SK-N-SH (cell line): Measurements from ENCODE around the gene CCR5AS.
"Not testable (repeated sequence)": the region's sequence is repeated elsewhere in the genome, so short reads cannot be mapped to it uniquely, and the experiment has no call there.

Experiments used
- CTCF ChIA-PET: fragments of 300-600, 350-600 bp; formaldehyde crosslinking; extraction: SDS; loops from one replicate; lab custom pipeline; 2021; lab: Yijun Ruan, JAX
- POLR2A ChIA-PET: fragments of 350-600 bp; sonication (Branson Sonifier 250); formaldehyde crosslinking; extraction: SDS; loops from one replicate; lab custom pipeline; 2020; ENCODE audit warnings: antibody characterized with exemption, inconsistent platforms; lab: Yijun Ruan, JAX
- DNase-seq: peaks from one replicate; pipeline ENCODE4 v3.0.0; 2012
- H2AFZ ChIP-seq: fragments of 200-600 bp; sonication (generic); 2 replicates; pipeline ENCODE4 v1.8.1; 2016; ENCODE audit warnings: antibody characterized with exemption, mild to moderate bottlenecking, low read depth
- H3F3A ChIP-seq: fragments of 200-600 bp; sonication (generic); replicated peaks from 2 replicates; pipeline ENCODE3; 2016; ENCODE audit warnings: antibody characterized with exemption, mild to moderate bottlenecking; ENCODE audit not compliant: insufficient read depth
- H3K27ac ChIP-seq, 2 experiments: fragments of 200-500 bp in 1 of 2; fragments of 200-600 bp in 1 of 2; sonication (Bioruptor generic) in 1 of 2; sonication (generic), shearing (Covaris generic) in 1 of 2; 2 replicates each; pipeline versions ENCODE4 v1.5.1 to v1.6.1; 2014 to 2016; ENCODE audit warnings: low read depth in 2 of 2, inconsistent platforms in 1 of 2, low read length in 1 of 2, mild to moderate bottlenecking in 1 of 2, mixed read lengths in 1 of 2
- H3K27me3 ChIP-seq: fragments of 200-600 bp; sonication (generic), shearing (Covaris generic); 2 replicates; pipeline ENCODE4 v1.6.1; 2016; ENCODE audit warnings: mixed run types; ENCODE audit not compliant: insufficient read depth
- H3K36me3 ChIP-seq, 2 experiments: fragments of 200-500 bp in 1 of 2; fragments of 200-600 bp in 1 of 2; sonication (Bioruptor generic) in 1 of 2; sonication (generic) in 1 of 2; replicated peaks in 1 of 2; 2 replicates each; pipeline versions ENCODE3 to v1.5.1; 2014 to 2016; ENCODE audit warnings: low read length in 1 of 2, mild to moderate bottlenecking in 1 of 2; ENCODE audit not compliant: insufficient read depth in 2 of 2, control insufficient read depth in 1 of 2
- H3K4me1 ChIP-seq, 2 experiments: fragments of 200-500 bp in 1 of 2; fragments of 200-600 bp in 1 of 2; sonication (Bioruptor generic) in 1 of 2; sonication (generic), shearing (Covaris generic) in 1 of 2; 2 replicates each; pipeline versions ENCODE4 v1.5.1 to v1.6.1; 2014 to 2016; ENCODE audit warnings: low read depth in 1 of 2, low read length in 1 of 2, mixed run types in 1 of 2; ENCODE audit not compliant: insufficient read depth in 2 of 2, control insufficient read depth in 1 of 2
- H3K4me2 ChIP-seq: fragments of 200-600 bp; sonication (generic), shearing (Covaris generic); 2 replicates; pipeline ENCODE4 v1.6.1; 2017; ENCODE audit warnings: mixed run types
- H3K4me3 ChIP-seq, 2 experiments: fragments of 200-500 bp in 1 of 2; fragments of 200-600 bp in 1 of 2; sonication (Bioruptor generic) in 1 of 2; sonication (generic), shearing (Covaris generic) in 1 of 2; 2 replicates each; pipeline versions ENCODE4 v1.5.1 to v1.8.1; 2014 to 2016; ENCODE audit warnings: low read depth in 2 of 2, inconsistent platforms in 1 of 2, low read length in 1 of 2, mild to moderate bottlenecking in 1 of 2, mixed read lengths in 1 of 2, moderate library complexity in 1 of 2
- H3K79me2 ChIP-seq: fragments of 200-600 bp; sonication (generic); 2 replicates; pipeline ENCODE4 v1.8.1; 2017; ENCODE audit warnings: mild to moderate bottlenecking; ENCODE audit not compliant: insufficient read depth
- H3K9ac ChIP-seq: fragments of 200-600 bp; sonication (generic); 2 replicates; pipeline ENCODE4 v1.6.1; 2017; ENCODE audit warnings: mixed run types
- H3K9me2 ChIP-seq: fragments of 200-600 bp; sonication (generic); 2 replicates; pipeline ENCODE4 v1.6.1; 2017; ENCODE audit warnings: mixed run types
- H3K9me3 ChIP-seq: fragments of 200-600 bp; sonication (generic); 2 replicates; pipeline ENCODE4 v1.6.1; 2017; ENCODE audit warnings: mixed run types, mild to moderate bottlenecking, moderate library complexity
- H4K20me1 ChIP-seq: fragments of 200-600 bp; sonication (generic); 2 replicates; pipeline ENCODE4 v1.6.1; 2017; ENCODE audit warnings: mild to moderate bottlenecking, mixed run types; ENCODE audit not compliant: insufficient read depth
- ELF1 ChIP-seq: IDR thresholded peaks from 2 replicates; pipeline ENCODE4 v1.4.0; 2012
- EP300 ChIP-seq, 2 experiments: IDR thresholded peaks; 2 replicates each; pipeline versions ENCODE4 v1.4.0 to v1.6.1; 2012; ENCODE audit warnings: borderline replicate concordance in 1 of 2, low read depth in 1 of 2, low read length in 1 of 2
- EZH2phosphoT487 ChIP-seq: fragments of 200-600 bp; sonication (generic); IDR thresholded peaks from 2 replicates; pipeline ENCODE4 v1.6.1; 2017; ENCODE audit warnings: low read depth, mixed run types, mild to moderate bottlenecking, antibody characterized with exemption, moderate library complexity, borderline replicate concordance
- FOSL2 ChIP-seq: IDR thresholded peaks from 2 replicates; pipeline ENCODE4 v1.4.0; 2012; ENCODE audit warnings: low read depth, mild to moderate bottlenecking, moderate library complexity, borderline replicate concordance
- FOXM1 ChIP-seq: IDR thresholded peaks from 2 replicates; pipeline ENCODE4 v1.4.0; 2012; ENCODE audit warnings: low read depth, mild to moderate bottlenecking
- MEF2A ChIP-seq: IDR thresholded peaks from 2 replicates; pipeline ENCODE4 v1.4.0; 2012; ENCODE audit warnings: low read depth, borderline replicate concordance
- NRF1 ChIP-seq: IDR thresholded peaks from 2 replicates; pipeline ENCODE4 v1.6.1; 2012; ENCODE audit warnings: low read depth, mild to moderate bottlenecking, low read length
- POLR2AphosphoS5 ChIP-seq: IDR thresholded peaks from 2 replicates; pipeline ENCODE4 v1.6.1; 2012; ENCODE audit warnings: low read depth, low read length
- USF1 ChIP-seq: IDR thresholded peaks from 2 replicates; pipeline ENCODE4 v1.4.0; 2012; ENCODE audit warnings: low read depth, borderline replicate concordance
- USF2 ChIP-seq: fragments of 150-350 bp; IDR thresholded peaks from 2 replicates; pipeline ENCODE4 v1.6.1; 2017; ENCODE audit warnings: antibody characterized with exemption, low read length, low read depth, borderline replicate concordance
- YY1 ChIP-seq: IDR thresholded peaks from 2 replicates; pipeline ENCODE4 v1.4.0; 2012; ENCODE audit warnings: low read depth, mild to moderate bottlenecking
- WGBS: methylation state at CpG from one replicate; pipeline ENCODE4 v1.1.6; 2017; ENCODE audit warnings: low lambda C conversion rate; 5-methylcytosine and 5-hydroxymethylcytosine counted together
- TF ChIP-seq, protein P1 (sequence below): IDR thresholded peaks from 2 replicates; pipeline ENCODE4 v1.4.0; 2012; ENCODE audit warnings: low read depth
- TF ChIP-seq, protein P2 (sequence below): IDR thresholded peaks from 2 replicates; pipeline ENCODE4 v1.4.0; 2012; ENCODE audit warnings: low read depth, borderline replicate concordance
- TF ChIP-seq, protein P3 (sequence below): IDR thresholded peaks from 2 replicates; pipeline ENCODE4 v1.6.1; 2012; ENCODE audit warnings: mild to moderate bottlenecking, low read depth, low read length, moderate library complexity
- TF ChIP-seq, protein P4 (sequence below): fragments of 200-600 bp; sonication (generic); IDR thresholded peaks from 2 replicates; pipeline ENCODE4 v1.6.1; 2017; ENCODE audit warnings: antibody characterized with exemption, mild to moderate bottlenecking, moderate library complexity

CCR5AS gene

GRCh38 chr3:46389306-46389705 is 17.6 kb downstream of the CCR5AS start:
- WGBS = 4% methylated on average over 6 of the region's 6 CpGs
- POLR2A ChIA-PET = no interaction called here
- no peak overlapping the region for H3K4me2 ChIP-seq

DNA sequence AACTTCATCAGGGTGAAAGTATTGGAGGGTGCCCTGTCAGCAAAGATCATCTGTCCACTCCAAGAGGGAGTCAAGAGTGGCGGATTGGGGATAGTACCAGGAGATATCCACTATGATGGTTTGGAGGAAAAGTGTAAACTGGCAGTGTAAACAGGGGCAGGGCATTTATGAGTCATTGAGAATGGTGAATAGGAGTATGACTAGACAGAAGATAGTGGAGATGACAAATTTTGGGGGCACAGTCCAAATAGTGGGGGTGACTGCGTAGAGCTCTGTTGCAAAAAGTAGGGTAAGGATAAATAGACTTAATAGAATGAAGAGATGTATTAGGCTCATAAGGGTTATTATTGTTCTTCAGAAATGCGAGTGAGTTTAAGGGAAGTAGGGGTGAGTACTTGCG is 18.0 kb downstream of the CCR5AS start:
- WGBS = 28% methylated on average over 4 of the region's 4 CpGs
- H3K9me2 ChIP-seq, H2AFZ ChIP-seq, H3K36me3 ChIP-seq, H3K4me3 ChIP-seq, H3K9me3 ChIP-seq, H3K9ac ChIP-seq, POLR2A ChIA-PET, DNase-seq, H4K20me1 ChIP-seq, H3K4me2 ChIP-seq, H3K27ac ChIP-seq, H3K79me2 ChIP-seq, H3F3A ChIP-seq, H3K4me1 ChIP-seq: not testable (repeated sequence)
- CTCF ChIA-PET = interaction anchor here (1.2 kb wide), 1 partner anchor 19 kb away, joined by 3 read pairs; no protein-coding TSS in a partner anchor
- H3K27me3 ChIP-seq = peaks cover 43% of the 10 kb centered on the region; the same call in 1 of the 2 replicates

More at GRCh38 chr3:46389306-46389705, 17.6 kb downstream of the CCR5AS start:
- TF ChIP-seq MEF2A = no peak
- TF ChIP-seq, protein P1, sequence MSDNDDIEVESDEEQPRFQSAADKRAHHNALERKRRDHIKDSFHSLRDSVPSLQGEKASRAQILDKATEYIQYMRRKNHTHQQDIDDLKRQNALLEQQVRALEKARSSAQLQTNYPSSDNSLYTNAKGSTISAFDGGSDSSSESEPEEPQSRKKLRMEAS = no peak
- TF ChIP-seq FOSL2 = no peak
- TF ChIP-seq, protein P2, sequence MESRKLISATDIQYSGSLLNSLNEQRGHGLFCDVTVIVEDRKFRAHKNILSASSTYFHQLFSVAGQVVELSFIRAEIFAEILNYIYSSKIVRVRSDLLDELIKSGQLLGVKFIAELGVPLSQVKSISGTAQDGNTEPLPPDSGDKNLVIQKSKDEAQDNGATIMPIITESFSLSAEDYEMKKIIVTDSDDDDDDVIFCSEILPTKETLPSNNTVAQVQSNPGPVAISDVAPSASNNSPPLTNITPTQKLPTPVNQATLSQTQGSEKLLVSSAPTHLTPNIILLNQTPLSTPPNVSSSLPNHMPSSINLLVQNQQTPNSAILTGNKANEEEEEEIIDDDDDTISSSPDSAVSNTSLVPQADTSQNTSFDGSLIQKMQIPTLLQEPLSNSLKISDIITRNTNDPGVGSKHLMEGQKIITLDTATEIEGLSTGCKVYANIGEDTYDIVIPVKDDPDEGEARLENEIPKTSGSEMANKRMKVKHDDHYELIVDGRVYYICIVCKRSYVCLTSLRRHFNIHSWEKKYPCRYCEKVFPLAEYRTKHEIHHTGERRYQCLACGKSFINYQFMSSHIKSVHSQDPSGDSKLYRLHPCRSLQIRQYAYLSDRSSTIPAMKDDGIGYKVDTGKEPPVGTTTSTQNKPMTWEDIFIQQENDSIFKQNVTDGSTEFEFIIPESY = no peak
- TF ChIP-seq POLR2AphosphoS5 = no peak
- TF ChIP-seq, protein P3, sequence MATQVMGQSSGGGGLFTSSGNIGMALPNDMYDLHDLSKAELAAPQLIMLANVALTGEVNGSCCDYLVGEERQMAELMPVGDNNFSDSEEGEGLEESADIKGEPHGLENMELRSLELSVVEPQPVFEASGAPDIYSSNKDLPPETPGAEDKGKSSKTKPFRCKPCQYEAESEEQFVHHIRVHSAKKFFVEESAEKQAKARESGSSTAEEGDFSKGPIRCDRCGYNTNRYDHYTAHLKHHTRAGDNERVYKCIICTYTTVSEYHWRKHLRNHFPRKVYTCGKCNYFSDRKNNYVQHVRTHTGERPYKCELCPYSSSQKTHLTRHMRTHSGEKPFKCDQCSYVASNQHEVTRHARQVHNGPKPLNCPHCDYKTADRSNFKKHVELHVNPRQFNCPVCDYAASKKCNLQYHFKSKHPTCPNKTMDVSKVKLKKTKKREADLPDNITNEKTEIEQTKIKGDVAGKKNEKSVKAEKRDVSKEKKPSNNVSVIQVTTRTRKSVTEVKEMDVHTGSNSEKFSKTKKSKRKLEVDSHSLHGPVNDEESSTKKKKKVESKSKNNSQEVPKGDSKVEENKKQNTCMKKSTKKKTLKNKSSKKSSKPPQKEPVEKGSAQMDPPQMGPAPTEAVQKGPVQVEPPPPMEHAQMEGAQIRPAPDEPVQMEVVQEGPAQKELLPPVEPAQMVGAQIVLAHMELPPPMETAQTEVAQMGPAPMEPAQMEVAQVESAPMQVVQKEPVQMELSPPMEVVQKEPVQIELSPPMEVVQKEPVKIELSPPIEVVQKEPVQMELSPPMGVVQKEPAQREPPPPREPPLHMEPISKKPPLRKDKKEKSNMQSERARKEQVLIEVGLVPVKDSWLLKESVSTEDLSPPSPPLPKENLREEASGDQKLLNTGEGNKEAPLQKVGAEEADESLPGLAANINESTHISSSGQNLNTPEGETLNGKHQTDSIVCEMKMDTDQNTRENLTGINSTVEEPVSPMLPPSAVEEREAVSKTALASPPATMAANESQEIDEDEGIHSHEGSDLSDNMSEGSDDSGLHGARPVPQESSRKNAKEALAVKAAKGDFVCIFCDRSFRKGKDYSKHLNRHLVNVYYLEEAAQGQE = no peak
- TF ChIP-seq, protein P4, sequence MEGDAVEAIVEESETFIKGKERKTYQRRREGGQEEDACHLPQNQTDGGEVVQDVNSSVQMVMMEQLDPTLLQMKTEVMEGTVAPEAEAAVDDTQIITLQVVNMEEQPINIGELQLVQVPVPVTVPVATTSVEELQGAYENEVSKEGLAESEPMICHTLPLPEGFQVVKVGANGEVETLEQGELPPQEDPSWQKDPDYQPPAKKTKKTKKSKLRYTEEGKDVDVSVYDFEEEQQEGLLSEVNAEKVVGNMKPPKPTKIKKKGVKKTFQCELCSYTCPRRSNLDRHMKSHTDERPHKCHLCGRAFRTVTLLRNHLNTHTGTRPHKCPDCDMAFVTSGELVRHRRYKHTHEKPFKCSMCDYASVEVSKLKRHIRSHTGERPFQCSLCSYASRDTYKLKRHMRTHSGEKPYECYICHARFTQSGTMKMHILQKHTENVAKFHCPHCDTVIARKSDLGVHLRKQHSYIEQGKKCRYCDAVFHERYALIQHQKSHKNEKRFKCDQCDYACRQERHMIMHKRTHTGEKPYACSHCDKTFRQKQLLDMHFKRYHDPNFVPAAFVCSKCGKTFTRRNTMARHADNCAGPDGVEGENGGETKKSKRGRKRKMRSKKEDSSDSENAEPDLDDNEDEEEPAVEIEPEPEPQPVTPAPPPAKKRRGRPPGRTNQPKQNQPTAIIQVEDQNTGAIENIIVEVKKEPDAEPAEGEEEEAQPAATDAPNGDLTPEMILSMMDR = no peak
- no peak for TF ChIP-seq ELF1
- no peak for TF ChIP-seq EZH2phosphoT487
- TF ChIP-seq EP300 (IDR thresholded peaks at IDR 0.05; ENCODE audit: borderline replicate concordance in 1 of 2, low read depth in 1 of 2, low read length in 1 of 2) = no peak
- TF ChIP-seq YY1 = no peak
- no peak for TF ChIP-seq FOXM1
- no peak for TF ChIP-seq NRF1
- no peak for TF ChIP-seq USF1
- no peak for TF ChIP-seq USF2
- TF ChIP-seq, all 33 proteins: peak for 0
- Histone ChIP-seq H3K79me2 (no peaks in the 10 kb centered on the region), H3K9ac (no peak overlapping the region), H3K4me1 (no peaks in the 10 kb centered on the region), H3K9me3 (no peaks in the 10 kb centered on the region), H3K4me3 (no peak overlapping the region), H3F3A (no peaks in the 10 kb centered on the region), H4K20me1 (no peaks in the 10 kb centered on the region), H2AFZ (no peak overlapping the region), H3K27ac (no peak overlapping the region), H3K36me3 (no peaks in the 10 kb centered on the region), H3K27me3 (peaks cover 43% of the 10 kb centered on the region; the same call in 1 of the 2 replicates), H3K9me2 (no peaks in the 10 kb centered on the region)
- no peak for DNase-seq
- CTCF ChIA-PET = interaction anchor here (1.2 kb wide), 1 partner anchor 20 kb away, joined by 3 read pairs; no protein-coding TSS in a partner anchor
